Raji (cell line): Measurements from ENCODE around the gene FAT1.

Experiments used
- POLR2A ChIP-seq: IDR thresholded peaks from 2 replicates; pipeline ENCODE4 v1.6.1; 2011; ENCODE audit warnings: low read depth, low read length, control low read depth; ENCODE audit not compliant: insufficient read depth

The FAT1 gene, protein sequence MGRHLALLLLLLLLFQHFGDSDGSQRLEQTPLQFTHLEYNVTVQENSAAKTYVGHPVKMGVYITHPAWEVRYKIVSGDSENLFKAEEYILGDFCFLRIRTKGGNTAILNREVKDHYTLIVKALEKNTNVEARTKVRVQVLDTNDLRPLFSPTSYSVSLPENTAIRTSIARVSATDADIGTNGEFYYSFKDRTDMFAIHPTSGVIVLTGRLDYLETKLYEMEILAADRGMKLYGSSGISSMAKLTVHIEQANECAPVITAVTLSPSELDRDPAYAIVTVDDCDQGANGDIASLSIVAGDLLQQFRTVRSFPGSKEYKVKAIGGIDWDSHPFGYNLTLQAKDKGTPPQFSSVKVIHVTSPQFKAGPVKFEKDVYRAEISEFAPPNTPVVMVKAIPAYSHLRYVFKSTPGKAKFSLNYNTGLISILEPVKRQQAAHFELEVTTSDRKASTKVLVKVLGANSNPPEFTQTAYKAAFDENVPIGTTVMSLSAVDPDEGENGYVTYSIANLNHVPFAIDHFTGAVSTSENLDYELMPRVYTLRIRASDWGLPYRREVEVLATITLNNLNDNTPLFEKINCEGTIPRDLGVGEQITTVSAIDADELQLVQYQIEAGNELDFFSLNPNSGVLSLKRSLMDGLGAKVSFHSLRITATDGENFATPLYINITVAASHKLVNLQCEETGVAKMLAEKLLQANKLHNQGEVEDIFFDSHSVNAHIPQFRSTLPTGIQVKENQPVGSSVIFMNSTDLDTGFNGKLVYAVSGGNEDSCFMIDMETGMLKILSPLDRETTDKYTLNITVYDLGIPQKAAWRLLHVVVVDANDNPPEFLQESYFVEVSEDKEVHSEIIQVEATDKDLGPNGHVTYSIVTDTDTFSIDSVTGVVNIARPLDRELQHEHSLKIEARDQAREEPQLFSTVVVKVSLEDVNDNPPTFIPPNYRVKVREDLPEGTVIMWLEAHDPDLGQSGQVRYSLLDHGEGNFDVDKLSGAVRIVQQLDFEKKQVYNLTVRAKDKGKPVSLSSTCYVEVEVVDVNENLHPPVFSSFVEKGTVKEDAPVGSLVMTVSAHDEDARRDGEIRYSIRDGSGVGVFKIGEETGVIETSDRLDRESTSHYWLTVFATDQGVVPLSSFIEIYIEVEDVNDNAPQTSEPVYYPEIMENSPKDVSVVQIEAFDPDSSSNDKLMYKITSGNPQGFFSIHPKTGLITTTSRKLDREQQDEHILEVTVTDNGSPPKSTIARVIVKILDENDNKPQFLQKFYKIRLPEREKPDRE (N-terminal part only)

DNA sequence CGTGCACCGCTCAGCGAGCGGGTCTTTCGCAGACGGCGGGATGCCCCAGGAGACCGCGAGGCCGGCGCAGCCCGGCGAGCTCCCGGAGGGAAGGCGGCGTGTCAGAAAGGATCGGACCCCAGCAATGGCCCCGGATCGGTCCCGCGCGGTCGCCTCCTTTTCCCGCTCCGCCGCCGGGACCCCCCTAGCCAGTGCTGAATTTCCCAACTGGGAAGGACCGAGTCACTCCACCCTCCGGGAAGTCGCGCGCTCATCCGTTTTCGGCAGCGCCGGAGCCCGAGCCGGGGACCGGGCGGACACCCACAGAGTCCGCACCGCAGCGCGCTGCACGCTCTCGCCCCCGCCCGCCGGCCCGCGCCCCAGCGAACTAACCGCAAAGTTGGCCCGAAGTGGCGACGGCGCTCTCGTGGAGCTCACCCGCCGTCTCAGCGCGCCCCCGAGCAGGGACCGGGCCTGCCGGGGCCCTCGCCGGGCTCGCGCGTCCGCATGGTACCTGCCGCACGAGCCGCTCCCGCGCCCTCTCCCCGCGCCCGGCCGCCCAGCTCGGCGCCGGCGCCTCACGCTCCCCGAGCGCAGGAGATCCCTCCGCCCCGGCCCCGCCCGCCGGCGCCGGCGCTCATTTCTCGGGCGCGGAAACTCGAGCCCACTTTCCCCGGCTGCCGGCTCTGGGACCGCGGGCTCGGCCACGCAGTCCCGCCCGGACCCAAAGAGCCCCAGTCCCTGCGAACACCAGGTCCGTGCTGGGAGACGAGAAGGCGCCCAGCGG is at the start of gene FAT1:
FAT1 (minus strand) TSS at position 565 of the 766 bp plus-strand sequence. CDS start 14,029 bp downstream, outside the sequence.
- TF ChIP-seq POLR2A = no peak

GRCh38 chr4:186772936-186773487 is 49.4 kb upstream of the FAT1 start:
- TF ChIP-seq POLR2A = no peak

DNA sequence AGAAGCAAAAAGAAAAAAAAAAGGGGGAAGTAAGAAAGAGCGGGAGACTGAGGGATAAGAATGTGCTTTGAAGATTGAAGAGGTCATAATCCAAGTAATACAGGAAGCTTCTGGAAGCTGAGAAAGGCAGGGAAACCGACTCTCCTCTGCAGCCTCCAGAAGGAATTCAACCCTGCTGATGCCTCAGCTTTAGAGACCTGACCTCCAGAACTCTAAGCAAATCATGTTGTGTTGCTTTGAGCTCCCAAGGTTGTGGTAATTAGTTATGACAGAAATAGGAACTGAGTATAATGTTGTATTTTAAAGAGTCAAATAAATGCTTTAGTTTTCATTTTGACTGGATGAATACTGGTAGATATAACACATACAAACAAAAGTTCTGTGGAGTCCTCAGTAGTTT is 48.0 kb upstream of the FAT1 start:
- no peak for TF ChIP-seq POLR2A

- no peak for TF ChIP-seq POLR2A
Measured at GRCh38 chr4:186770481-186771175, 47.0 kb upstream of the FAT1 start.

GRCh38 chr4:186767794-186768193 is 44.1 kb upstream of the FAT1 start:
- TF ChIP-seq POLR2A = no peak

- TF ChIP-seq POLR2A = no peak
Measured at GRCh38 chr4:186765673-186766546, 42.3 kb upstream of the FAT1 start.

- TF ChIP-seq POLR2A = no peak
Measured at GRCh38 chr4:186765138-186765537, 41.5 kb upstream of the FAT1 start.

- TF ChIP-seq POLR2A = no peak
Measured at GRCh38 chr4:186764457-186764856, 40.8 kb upstream of the FAT1 start.

GRCh38 chr4:186762865-186763264 is 39.2 kb upstream of the FAT1 start:
- no peak for TF ChIP-seq POLR2A

DNA sequence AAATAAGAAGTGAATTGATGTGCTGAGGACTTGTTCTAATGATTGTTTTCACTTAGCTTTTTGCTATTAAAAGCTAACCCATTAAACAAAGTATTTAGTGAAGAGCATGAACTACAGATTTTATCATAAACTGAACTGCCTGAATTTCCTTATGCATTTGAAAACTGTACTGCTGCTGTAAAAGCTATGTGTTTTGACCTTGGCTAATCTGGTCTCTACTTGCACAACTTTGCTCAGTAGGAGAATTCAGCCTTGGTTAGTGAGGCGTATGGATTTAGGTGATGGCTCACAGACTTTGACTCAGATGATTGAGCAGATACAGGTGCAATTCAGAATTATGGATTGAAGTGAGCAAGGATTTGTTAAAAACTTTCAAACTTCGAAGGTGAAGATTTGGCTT is 38.7 kb upstream of the FAT1 start:
- TF ChIP-seq POLR2A = no peak

DNA sequence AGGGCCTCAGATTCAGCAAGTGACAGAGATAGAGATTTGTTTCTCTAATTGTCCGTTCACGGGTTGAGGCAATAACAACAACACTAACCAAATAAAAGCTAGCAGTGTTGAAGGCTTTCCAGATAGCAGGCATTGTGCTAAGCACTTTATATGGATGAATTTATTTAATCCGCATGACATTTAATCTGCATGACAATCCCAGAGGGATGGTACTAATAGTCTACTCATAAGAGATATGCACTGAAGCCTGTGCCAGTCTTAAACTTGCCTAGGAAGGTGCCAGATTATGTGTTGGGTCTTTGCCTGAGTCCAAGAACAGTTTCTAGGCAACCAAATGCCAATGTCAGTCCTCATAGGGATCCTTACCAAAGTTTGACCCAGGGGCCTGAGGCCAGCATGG is 37.7 kb upstream of the FAT1 start:
- no peak for TF ChIP-seq POLR2A

- TF ChIP-seq POLR2A = no peak
Measured at GRCh38 chr4:186760576-186760975, 36.9 kb upstream of the FAT1 start.

GRCh38 chr4:186759990-186760389 is 36.3 kb upstream of the FAT1 start:
- no peak for TF ChIP-seq POLR2A
